Upper lobe of right lung (tissue), 1 donor: ENCODE results near the gene XPO6. TPM values are rescaled to one million over a fixed set of nuclear protein-coding genes. Genes with fewer than 3 reads are reported as not detected.

Experiments used
- ATAC-seq: fragments of 200-7000 bp; cut with Tn5 transposase; one replicate; pipeline ENCODE4 v1.9.1; 2020; ENCODE audit warnings: mild to moderate bottlenecking, moderate library complexity
- DNase-seq: peaks from one replicate; pipeline ENCODE4 v3.0.0-alpha.2; 2020
- H3K27ac ChIP-seq: fragments of 200-600 bp; one replicate; pipeline ENCODE4 v1.8.0; 2022
- H3K27me3 ChIP-seq: fragments of 200-600 bp; one replicate; pipeline ENCODE4 v1.8.0; 2022; ENCODE audit warnings: mild to moderate bottlenecking
- H3K36me3 ChIP-seq: fragments of 200-600 bp; one replicate; pipeline ENCODE4 v1.8.0; 2022
- H3K4me1 ChIP-seq: fragments of 200-600 bp; one replicate; pipeline ENCODE4 v1.8.0; 2022
- H3K4me3 ChIP-seq: fragments of 200-600 bp; one replicate; pipeline ENCODE4 v1.8.0; 2022; ENCODE audit warnings: mild to moderate bottlenecking
- H3K9me3 ChIP-seq: fragments of 200-600 bp; one replicate; pipeline ENCODE4 v1.8.0; 2022
- intact Hi-C: fragments of 100-400 bp; cut with DNase I; formaldehyde crosslinking; loops from one replicate; pipeline ENCODE4 v1.11.0; 2022
- total RNA-seq: library from RNA; stranded (reverse); fragmentation: NEBNext Ultra II Directional; extraction: Animal tissue kit (Norgen Biotek cat#: 25700); gene quantifications from one replicate; pipeline ENCODE4 v1.2.1, GENCODE V29; 2021
- TF ChIP-seq, protein P1 (sequence below): fragments of 200-600 bp; IDR thresholded peaks from one replicate; pipeline ENCODE4 v1.8.0; 2022; ENCODE audit warnings: antibody characterized with exemption
- donor health status: DM: no; HTN: yes; CAD: no; lungs with severe emphysema.

The XPO6 gene
- total RNA-seq, 1 donor from 2014 or later: 102 TPM

DNA sequence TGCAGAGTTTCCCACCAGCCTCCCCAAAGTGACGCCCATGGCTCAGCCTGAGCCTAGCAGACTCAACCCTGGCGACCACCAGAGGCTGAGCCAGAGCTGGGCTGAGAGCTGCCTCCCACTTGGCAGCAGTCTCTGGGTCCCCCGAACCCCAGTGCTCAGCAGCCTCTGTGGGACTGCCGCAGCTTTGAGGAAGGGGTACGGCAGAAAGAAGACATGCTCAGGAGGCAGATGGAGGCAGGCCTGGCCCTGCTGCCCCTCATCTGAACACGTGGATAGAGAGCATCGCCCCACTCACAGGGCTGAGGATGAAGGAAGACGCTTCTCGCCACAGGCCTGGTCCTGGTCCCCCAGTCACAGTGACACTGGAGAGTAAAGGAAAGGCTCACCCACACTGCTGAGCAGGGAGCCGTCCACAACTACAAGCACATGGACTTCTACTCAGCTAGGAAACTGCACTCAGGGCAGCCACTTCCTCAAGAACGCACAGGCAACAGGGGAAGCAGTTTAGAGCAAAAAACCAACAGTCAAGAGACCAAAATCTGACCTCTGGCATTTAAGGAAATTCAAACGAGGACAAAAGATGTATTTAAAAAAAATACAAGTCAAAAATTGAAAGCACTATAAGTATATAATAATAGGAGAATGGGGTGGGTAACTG lies 103.0 kb downstream of the XPO6 start:
- DNase-seq (no peak), ATAC-seq (peak; percentile 62)
- Histone ChIP-seq H3K4me3 (no peak overlapping the region), H3K27ac (no peak overlapping the region), H3K27me3 (no peaks in the 10 kb centered on the region), H3K9me3 (no peaks in the 10 kb centered on the region), H3K36me3 (peaks cover 97% of the 10 kb centered on the region), H3K4me1 (no peaks in the 10 kb centered on the region)
- TF ChIP-seq, protein P1, sequence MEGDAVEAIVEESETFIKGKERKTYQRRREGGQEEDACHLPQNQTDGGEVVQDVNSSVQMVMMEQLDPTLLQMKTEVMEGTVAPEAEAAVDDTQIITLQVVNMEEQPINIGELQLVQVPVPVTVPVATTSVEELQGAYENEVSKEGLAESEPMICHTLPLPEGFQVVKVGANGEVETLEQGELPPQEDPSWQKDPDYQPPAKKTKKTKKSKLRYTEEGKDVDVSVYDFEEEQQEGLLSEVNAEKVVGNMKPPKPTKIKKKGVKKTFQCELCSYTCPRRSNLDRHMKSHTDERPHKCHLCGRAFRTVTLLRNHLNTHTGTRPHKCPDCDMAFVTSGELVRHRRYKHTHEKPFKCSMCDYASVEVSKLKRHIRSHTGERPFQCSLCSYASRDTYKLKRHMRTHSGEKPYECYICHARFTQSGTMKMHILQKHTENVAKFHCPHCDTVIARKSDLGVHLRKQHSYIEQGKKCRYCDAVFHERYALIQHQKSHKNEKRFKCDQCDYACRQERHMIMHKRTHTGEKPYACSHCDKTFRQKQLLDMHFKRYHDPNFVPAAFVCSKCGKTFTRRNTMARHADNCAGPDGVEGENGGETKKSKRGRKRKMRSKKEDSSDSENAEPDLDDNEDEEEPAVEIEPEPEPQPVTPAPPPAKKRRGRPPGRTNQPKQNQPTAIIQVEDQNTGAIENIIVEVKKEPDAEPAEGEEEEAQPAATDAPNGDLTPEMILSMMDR: no peak
- intact Hi-C loops: no loop called here

DNA sequence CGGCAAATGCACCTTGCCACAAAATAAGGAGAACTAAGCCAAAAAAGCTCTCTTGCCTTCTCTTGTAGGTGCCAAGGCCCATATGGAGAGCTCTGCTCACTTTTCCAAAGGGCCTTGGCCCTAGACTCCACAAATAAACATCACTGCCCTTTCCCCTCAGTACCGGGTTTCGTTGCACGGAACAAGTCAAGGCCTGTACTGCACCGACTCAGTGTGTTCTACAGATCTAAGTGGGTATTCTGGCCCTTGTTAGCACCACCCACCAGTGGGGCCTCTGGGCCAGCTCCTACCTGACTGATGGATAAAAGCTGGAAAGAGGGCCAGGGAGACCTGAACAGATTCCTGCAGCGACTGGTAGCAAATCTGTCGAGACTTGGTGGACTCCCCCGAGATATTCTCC lies 104.5 kb downstream of the XPO6 start:
- Histone ChIP-seq H3K4me3 (no peak overlapping the region), H3K27me3 (no peaks in the 10 kb centered on the region), H3K4me1 (no peaks in the 10 kb centered on the region), H3K36me3 (peaks cover 97% of the 10 kb centered on the region), H3K9me3 (no peaks in the 10 kb centered on the region), H3K27ac (no peak overlapping the region)
- no peak for ATAC-seq
- intact Hi-C loops: no loop called here
- DNase-seq: no peak
- TF ChIP-seq, protein P1: no peak

DNA sequence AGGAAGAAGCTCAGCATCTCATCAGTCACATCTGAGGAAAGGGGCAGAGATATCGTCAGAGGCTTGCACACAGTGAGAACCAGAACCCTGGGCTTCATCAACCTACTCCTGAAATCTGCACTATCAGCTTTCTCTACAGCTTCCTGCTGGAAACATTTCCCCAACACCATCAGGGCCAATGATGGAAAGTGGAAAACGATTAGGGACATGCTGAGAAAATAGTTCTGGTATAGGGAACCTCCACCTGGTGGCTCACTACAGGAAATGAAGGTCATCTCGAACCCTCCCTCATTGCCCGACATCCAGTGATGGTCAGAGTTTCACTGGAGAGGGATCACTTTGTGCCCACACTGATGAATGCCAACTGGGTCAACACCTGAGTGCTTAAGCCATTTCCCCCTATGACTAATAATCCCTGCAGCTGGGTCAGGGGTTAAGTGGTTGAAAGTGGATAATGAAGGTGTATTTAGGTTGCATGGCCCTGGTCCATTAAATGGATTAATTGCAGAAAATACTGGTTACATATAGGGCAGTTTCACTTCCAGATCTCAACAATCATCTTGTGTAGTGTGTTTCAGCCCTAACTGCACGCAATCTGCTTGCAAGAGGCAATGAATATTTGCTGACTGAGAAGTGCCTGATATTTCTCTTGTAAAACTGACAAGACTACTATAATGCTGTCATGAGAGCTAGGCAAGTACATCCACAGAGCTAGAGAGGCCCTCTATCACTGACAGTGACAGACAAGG lies 105.1 kb downstream of the XPO6 start:
- peaks cover 97% of the 10 kb centered on the region for H3K36me3 ChIP-seq
- H3K27ac ChIP-seq: no peak overlapping the region
- no peak overlapping the region for H3K4me3 ChIP-seq
- no peaks in the 10 kb centered on the region for H3K9me3 ChIP-seq
- DNase-seq (no peak), ATAC-seq (no peak)
- intact Hi-C loops: no loop called here
- H3K4me1 ChIP-seq: no peaks in the 10 kb centered on the region
- H3K27me3 ChIP-seq: no peaks in the 10 kb centered on the region
- TF ChIP-seq, protein P1: no peak

DNA sequence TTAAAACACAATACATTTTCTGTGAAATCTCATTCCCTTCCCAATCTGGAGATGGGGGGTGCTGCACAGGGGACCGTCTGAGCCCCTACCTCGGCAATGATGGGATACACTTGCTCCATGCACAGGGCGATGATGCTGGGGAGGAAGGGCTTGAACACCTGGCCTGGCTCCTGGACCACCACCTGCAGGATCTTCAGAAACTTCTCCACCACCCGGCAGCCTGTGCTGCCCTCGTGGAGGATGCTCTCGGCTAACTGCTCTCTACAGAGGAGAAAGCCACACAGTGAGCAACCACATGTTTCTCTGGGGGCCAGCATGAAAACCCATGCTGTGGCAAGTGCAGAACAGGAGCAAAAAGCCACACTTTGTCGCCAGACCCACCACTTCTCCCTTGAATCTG lies 105.8 kb downstream of the XPO6 start:
- no peaks in the 10 kb centered on the region for H3K27me3 ChIP-seq
- H3K36me3 ChIP-seq: peaks cover 98% of the 10 kb centered on the region
- TF ChIP-seq, protein P1: no peak
- intact Hi-C loops: no loop called here
- ATAC-seq (no peak), DNase-seq (peak; percentile 40)
- no peak overlapping the region for H3K4me3 ChIP-seq
- no peaks in the 10 kb centered on the region for H3K4me1 ChIP-seq
- no peak overlapping the region for H3K27ac ChIP-seq
- H3K9me3 ChIP-seq: no peaks in the 10 kb centered on the region

DNA sequence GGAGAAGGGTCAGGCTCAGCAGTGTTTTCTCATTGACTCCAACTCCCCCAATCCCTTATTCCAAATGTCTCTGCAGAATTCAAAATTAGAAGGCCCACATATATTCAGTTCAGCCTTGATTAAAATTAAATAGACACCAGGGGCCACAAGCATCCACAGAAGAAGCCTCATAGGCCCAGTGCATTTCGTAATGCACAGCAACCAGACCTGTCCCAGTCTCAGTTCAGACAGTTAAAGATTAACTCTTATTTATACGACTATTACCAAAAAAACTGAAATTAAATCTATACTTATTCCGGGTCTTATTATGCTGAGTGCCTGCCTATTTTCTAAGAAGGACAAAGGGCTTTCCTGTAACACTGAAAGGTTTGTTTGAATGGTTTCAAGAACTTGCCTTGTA lies 106.5 kb downstream of the XPO6 start:
- TF ChIP-seq, protein P1: no peak
- Histone ChIP-seq H3K9me3 (no peaks in the 10 kb centered on the region), H3K27me3 (no peaks in the 10 kb centered on the region), H3K4me3 (no peak overlapping the region), H3K36me3 (peaks cover 98% of the 10 kb centered on the region), H3K27ac (no peak overlapping the region), H3K4me1 (no peaks in the 10 kb centered on the region)
- DNase-seq: no peak
- no peak for ATAC-seq
- intact Hi-C loops: no loop called here
